SK-N-SH (cell line): ENCODE data around the gene ARHGAP6.
A peak's percentile ranks its signal among the peaks of the same experiment; 100 is the strongest.

Source experiments
- EP300 ChIP-seq, 2 experiments: IDR thresholded peaks; 2 replicates each; pipeline versions ENCODE4 v1.4.0 to v1.6.1; 2012; ENCODE audit warnings: borderline replicate concordance in 1 of 2, low read depth in 1 of 2, low read length in 1 of 2
- EZH2phosphoT487 ChIP-seq: fragments of 200-600 bp; sonication (generic); IDR thresholded peaks from 2 replicates; pipeline ENCODE4 v1.6.1; 2017; ENCODE audit warnings: low read depth, mixed run types, mild to moderate bottlenecking, antibody characterized with exemption, moderate library complexity, borderline replicate concordance
- FOSL2 ChIP-seq: IDR thresholded peaks from 2 replicates; pipeline ENCODE4 v1.4.0; 2012; ENCODE audit warnings: low read depth, mild to moderate bottlenecking, moderate library complexity, borderline replicate concordance
- FOXM1 ChIP-seq: IDR thresholded peaks from 2 replicates; pipeline ENCODE4 v1.4.0; 2012; ENCODE audit warnings: low read depth, mild to moderate bottlenecking
- MEF2A ChIP-seq: IDR thresholded peaks from 2 replicates; pipeline ENCODE4 v1.4.0; 2012; ENCODE audit warnings: low read depth, borderline replicate concordance
- POLR2AphosphoS5 ChIP-seq: IDR thresholded peaks from 2 replicates; pipeline ENCODE4 v1.6.1; 2012; ENCODE audit warnings: low read depth, low read length
- RXRA ChIP-seq: IDR thresholded peaks from 2 replicates; pipeline ENCODE4 v1.4.0; 2012; ENCODE audit warnings: low read depth, mild to moderate bottlenecking, borderline replicate concordance
- YY1 ChIP-seq: IDR thresholded peaks from 2 replicates; pipeline ENCODE4 v1.4.0; 2012; ENCODE audit warnings: low read depth, mild to moderate bottlenecking
- TF ChIP-seq, protein P1 (sequence below): fragments of 200-600 bp; sonication (generic); IDR thresholded peaks from 2 replicates; pipeline ENCODE4 v1.6.1; 2017; ENCODE audit warnings: antibody characterized with exemption, mild to moderate bottlenecking, moderate library complexity
- TF ChIP-seq, protein P2 (sequence below): IDR thresholded peaks from 2 replicates; pipeline ENCODE4; 2012
- TF ChIP-seq, protein P3 (sequence below): IDR thresholded peaks from 2 replicates; pipeline ENCODE4 v1.6.1; 2012; ENCODE audit warnings: mild to moderate bottlenecking, low read depth, low read length, moderate library complexity
- TF ChIP-seq, protein P4 (sequence below): IDR thresholded peaks from 2 replicates; pipeline ENCODE4 v1.4.0; 2012; ENCODE audit warnings: low read depth, borderline replicate concordance

DNA sequence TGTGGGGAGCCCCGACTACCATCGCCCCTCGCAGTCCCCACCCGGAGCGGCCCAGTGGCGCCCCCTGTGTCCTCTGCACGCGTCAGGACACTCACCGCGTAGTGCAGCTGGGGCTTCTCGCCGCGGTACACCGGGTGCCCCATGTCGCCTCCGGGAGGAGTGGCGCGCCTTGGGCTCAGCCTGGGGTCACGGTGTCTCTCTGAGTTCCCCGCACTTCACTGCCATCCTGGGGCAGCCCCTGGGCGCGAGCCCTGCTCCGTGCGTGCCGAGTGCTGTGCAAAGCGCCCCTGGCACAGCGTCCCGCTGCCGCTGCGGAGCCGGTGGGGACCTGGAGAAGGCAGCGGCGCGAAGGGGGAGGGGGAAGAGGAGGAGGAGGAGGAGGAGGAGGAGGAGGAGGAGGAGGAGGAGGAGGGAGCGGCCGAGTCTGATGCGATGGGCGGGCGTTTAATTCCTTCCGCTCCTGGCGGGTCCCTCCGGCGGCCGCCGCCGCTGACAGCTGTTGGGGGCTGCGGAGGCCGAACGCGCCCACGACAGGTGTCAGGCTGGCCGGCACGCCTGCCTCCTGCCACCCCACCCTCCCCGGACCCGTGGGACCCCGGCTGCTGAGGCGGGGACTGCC, 238.2 kb downstream of the ARHGAP6 start:
- TF ChIP-seq FOSL2 (no peak), POLR2AphosphoS5 (no peak), EP300 (IDR thresholded peaks at IDR 0.05; ENCODE audit: borderline replicate concordance in 1 of 2, low read depth in 1 of 2, low read length in 1 of 2) (no peak), EZH2phosphoT487 (no peak), YY1 (no peak), MEF2A (no peak), FOXM1 (no peak), RXRA (no peak)
- TF ChIP-seq, protein P1, sequence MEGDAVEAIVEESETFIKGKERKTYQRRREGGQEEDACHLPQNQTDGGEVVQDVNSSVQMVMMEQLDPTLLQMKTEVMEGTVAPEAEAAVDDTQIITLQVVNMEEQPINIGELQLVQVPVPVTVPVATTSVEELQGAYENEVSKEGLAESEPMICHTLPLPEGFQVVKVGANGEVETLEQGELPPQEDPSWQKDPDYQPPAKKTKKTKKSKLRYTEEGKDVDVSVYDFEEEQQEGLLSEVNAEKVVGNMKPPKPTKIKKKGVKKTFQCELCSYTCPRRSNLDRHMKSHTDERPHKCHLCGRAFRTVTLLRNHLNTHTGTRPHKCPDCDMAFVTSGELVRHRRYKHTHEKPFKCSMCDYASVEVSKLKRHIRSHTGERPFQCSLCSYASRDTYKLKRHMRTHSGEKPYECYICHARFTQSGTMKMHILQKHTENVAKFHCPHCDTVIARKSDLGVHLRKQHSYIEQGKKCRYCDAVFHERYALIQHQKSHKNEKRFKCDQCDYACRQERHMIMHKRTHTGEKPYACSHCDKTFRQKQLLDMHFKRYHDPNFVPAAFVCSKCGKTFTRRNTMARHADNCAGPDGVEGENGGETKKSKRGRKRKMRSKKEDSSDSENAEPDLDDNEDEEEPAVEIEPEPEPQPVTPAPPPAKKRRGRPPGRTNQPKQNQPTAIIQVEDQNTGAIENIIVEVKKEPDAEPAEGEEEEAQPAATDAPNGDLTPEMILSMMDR, result peak; percentile 33
- TF ChIP-seq, protein P2, sequence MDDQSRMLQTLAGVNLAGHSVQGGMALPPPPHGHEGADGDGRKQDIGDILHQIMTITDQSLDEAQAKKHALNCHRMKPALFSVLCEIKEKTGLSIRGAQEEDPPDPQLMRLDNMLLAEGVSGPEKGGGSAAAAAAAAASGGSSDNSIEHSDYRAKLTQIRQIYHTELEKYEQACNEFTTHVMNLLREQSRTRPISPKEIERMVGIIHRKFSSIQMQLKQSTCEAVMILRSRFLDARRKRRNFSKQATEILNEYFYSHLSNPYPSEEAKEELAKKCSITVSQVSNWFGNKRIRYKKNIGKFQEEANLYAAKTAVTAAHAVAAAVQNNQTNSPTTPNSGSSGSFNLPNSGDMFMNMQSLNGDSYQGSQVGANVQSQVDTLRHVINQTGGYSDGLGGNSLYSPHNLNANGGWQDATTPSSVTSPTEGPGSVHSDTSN, result no peak
- TF ChIP-seq, protein P3, sequence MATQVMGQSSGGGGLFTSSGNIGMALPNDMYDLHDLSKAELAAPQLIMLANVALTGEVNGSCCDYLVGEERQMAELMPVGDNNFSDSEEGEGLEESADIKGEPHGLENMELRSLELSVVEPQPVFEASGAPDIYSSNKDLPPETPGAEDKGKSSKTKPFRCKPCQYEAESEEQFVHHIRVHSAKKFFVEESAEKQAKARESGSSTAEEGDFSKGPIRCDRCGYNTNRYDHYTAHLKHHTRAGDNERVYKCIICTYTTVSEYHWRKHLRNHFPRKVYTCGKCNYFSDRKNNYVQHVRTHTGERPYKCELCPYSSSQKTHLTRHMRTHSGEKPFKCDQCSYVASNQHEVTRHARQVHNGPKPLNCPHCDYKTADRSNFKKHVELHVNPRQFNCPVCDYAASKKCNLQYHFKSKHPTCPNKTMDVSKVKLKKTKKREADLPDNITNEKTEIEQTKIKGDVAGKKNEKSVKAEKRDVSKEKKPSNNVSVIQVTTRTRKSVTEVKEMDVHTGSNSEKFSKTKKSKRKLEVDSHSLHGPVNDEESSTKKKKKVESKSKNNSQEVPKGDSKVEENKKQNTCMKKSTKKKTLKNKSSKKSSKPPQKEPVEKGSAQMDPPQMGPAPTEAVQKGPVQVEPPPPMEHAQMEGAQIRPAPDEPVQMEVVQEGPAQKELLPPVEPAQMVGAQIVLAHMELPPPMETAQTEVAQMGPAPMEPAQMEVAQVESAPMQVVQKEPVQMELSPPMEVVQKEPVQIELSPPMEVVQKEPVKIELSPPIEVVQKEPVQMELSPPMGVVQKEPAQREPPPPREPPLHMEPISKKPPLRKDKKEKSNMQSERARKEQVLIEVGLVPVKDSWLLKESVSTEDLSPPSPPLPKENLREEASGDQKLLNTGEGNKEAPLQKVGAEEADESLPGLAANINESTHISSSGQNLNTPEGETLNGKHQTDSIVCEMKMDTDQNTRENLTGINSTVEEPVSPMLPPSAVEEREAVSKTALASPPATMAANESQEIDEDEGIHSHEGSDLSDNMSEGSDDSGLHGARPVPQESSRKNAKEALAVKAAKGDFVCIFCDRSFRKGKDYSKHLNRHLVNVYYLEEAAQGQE, result no peak
- TF ChIP-seq, protein P4, sequence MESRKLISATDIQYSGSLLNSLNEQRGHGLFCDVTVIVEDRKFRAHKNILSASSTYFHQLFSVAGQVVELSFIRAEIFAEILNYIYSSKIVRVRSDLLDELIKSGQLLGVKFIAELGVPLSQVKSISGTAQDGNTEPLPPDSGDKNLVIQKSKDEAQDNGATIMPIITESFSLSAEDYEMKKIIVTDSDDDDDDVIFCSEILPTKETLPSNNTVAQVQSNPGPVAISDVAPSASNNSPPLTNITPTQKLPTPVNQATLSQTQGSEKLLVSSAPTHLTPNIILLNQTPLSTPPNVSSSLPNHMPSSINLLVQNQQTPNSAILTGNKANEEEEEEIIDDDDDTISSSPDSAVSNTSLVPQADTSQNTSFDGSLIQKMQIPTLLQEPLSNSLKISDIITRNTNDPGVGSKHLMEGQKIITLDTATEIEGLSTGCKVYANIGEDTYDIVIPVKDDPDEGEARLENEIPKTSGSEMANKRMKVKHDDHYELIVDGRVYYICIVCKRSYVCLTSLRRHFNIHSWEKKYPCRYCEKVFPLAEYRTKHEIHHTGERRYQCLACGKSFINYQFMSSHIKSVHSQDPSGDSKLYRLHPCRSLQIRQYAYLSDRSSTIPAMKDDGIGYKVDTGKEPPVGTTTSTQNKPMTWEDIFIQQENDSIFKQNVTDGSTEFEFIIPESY, result no peak
